HG03354 (cell line): ENCODE results near the gene TNFRSF18.

Source experiments
- ATAC-seq: cut with Tn5 transposase; IDR thresholded peaks from one replicate; pipeline ENCODE4 v1.9.1; 2021; ENCODE audit warnings: mild to moderate bottlenecking; ENCODE audit not compliant: unreplicated experiment, poor library complexity, severe bottlenecking

Gene TNFRSF18

GRCh38 chr1:1215080-1215676 lies 8.8 kb upstream of the TNFRSF18 start:
- no peak for ATAC-seq

- ATAC-seq = no peak
These were observed 7.2 kb upstream of the TNFRSF18 start, which contains the start of gene TNFRSF4 for GRCh38 chr1:1213345-1214265. TNFRSF4 (minus strand) TSS chr1:1214153; CDS start chr1:1214127, 26 bp downstream.

- ATAC-seq = no peak
These were observed 6.5 kb upstream of the TNFRSF18 start for GRCh38 chr1:1212780-1213344.

GRCh38 chr1:1211541-1212441 lies 5.4 kb upstream of the TNFRSF18 start:
- no peak for ATAC-seq

- no peak for ATAC-seq
These were observed 4.5 kb upstream of the TNFRSF18 start for GRCh38 chr1:1210726-1211540.

GRCh38 chr1:1208713-1209433 lies 2.5 kb upstream of the TNFRSF18 start:
- ATAC-seq = no peak

- no peak for ATAC-seq
These were observed 1.1 kb upstream of the TNFRSF18 start for GRCh38 chr1:1207571-1207892.

GRCh38 chr1:1206966-1207531 lies 657 bp upstream of the TNFRSF18 start:
- no peak for ATAC-seq

- ATAC-seq = no peak
These were observed 520 bp downstream of the TNFRSF18 start for GRCh38 chr1:1205769-1206375.

GRCh38 chr1:1204998-1205768 lies 1.2 kb downstream of the TNFRSF18 start:
- ATAC-seq = no peak

- ATAC-seq = no peak
These were observed 1.9 kb downstream of the TNFRSF18 start for GRCh38 chr1:1204425-1204920.

- no peak for ATAC-seq
These were observed 2.6 kb downstream of the TNFRSF18 start for GRCh38 chr1:1203561-1204424.

GRCh38 chr1:1202831-1203560 lies 3.4 kb downstream of the TNFRSF18 start:
- ATAC-seq = no peak

GRCh38 chr1:1200876-1201810 lies 5.2 kb downstream of the TNFRSF18 start:
- no peak for ATAC-seq
